22Rv1 (cell line): ENCODE measurements around the gene RPTOR.

Source experiments
- CTCF ChIP-seq: fragments of 450-650 bp; IDR thresholded peaks from 2 replicates; pipeline ENCODE4 v1.5.1; 2017; ENCODE audit warnings: mild to moderate bottlenecking
- ZFX ChIP-seq: fragments of 450-650 bp; IDR thresholded peaks from 2 replicates; pipeline ENCODE4 v1.6.1; 2017; ENCODE audit warnings: antibody characterized with exemption, borderline replicate concordance

GRCh38 chr17:80949451-80950421 is 405.1 kb downstream of the RPTOR start:
- TF ChIP-seq CTCF (no peak), ZFX (no peak)
